GM19452 (cell line): ENCODE measurements around the gene LANCL2.
"Not testable (repeated sequence)": the region's sequence is repeated elsewhere in the genome, so short reads cannot be mapped to it uniquely, and the experiment has no call there.

ENCODE experiments used
- ATAC-seq: cut with Tn5 transposase; IDR thresholded peaks from one replicate; pipeline ENCODE4 v1.9.1; 2021; ENCODE audit not compliant: unreplicated experiment

LANCL2 gene

DNA sequence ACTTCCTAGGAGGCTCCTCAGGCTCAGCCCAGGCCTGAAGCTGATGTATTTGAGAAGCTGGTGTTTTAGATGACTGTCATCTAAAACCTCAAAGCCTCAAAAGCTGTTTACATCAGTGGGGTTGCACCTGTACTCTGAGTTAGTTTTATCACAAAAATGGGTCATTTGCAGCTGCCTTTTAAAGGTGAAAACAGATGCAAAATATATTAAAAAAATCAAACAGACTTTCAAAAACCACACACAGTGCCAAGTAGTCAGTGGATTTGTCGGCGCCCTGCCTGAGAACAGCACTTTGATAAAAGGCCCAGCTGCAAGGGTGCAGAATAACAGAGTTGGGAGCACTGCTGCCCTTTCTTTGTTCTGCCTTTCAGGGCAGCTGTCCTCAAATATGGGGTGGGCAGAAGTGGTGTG, 104.1 kb downstream of the LANCL2 start:
- ATAC-seq, result no peak

DNA sequence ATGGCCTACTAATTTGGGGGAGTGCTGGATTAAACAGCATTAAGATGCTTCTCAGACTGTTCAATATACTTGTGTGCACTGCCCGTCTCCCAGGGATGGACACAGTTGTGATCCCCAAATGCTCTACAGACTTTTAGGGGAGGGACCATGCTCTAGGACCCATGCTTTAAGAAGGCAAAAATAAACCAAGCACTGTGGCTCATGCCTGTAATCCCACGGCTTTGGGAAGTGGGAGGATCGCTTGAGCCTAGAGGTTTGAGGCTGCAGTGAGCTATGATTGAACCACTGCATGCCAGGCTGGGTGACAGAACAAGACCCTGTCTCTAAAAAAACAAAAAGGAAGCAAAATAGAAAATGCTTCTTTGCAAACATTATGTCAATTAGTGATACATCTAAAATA, 104.6 kb downstream of the LANCL2 start:
- no peak for ATAC-seq

DNA sequence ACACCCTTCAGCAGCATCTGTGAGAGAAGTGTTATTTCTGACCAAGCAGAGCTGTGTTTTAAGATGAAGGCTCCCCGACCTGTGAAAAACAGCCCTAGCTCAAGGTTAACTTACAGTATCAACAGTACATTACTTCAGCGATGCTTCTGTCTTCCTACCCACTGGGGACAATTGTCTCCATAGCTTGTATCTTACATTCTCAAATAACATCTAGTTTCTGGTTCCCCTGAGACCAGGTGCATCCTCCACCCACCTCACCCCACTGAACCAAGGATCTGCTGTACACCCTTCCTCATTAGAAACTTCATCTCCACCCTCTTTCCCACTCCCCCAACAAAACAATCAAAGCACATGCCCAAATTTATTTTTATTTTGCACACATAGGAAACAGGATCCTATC, 105.1 kb downstream of the LANCL2 start:
- ATAC-seq, result no peak

DNA sequence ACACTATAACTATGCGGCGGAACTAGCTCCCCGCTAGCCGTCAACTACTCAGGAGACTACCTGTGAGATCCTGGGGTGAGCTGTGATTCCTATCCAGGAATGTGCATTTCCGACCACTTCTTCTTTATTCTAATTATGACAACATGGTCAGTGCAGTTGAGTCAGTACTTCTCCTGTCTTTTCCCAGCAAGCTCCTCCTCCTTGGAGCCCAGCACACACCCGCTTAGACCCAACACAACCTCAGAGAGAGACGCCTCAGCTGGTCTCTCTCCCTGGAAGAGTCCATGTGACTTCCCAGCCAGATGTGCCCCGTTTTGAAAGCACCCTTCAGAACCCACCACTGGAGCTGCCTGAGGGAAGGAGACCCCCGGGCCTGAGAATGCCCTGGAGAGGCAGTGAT, 106.5 kb downstream of the LANCL2 start:
- not testable (repeated sequence) for ATAC-seq

DNA sequence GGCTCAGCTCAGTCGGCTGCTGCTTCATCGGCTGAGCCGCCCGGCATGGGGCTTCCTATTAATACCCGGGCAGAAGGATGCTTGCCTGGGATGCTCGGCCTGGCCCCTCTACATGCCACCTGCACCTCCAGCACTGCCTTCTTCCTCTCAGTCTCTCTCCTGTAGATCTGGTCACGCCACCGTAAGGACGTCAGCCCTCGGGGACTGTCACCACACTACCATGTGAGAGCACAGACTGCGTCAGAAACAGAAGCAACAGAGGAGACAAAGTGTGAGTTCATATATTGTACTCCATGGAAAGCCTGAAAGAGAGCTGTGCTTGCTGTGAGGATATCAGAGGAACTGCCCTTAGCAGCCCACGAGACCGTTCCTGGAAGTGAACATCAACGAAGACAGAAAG, 107.3 kb downstream of the LANCL2 start:
- not testable (repeated sequence) for ATAC-seq

DNA sequence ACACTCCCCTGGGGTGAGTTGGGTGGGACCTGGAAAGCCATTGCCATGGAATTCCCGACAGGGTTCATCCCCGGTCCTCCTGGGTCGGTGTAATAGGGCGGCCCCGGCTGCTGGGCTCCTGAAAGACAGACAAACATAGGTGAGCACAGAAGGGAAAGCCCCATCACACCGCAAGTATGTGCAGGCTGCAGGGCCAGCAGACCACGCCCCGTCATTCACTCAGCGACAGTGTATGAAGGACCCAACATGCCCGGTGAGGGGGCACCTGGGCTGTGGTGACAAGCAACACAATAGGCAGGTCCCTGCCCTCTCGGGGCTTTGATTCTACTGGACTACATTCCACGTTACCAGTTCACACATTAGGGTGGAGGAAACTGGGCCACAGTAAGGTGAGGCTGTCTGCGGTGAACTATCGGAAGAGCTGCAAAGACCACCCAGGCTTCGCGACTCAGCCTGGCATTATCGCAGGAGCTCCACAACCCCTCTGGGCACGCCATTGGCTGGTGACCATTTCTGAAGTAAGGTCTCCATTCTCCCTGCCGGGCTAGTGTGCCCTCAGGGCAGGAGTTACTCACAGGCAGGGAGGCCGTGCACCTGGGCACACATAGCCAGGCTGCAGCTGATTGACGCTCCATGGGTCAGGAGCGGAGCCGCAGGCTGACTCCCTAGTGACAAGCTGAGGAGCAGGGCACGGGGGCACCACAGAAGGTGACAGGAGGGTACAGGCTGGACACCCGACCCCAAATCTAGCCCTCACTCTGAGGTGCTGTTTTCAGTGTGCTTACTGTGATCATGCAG, 108.0 kb downstream of the LANCL2 start:
- ATAC-seq, result no peak

DNA sequence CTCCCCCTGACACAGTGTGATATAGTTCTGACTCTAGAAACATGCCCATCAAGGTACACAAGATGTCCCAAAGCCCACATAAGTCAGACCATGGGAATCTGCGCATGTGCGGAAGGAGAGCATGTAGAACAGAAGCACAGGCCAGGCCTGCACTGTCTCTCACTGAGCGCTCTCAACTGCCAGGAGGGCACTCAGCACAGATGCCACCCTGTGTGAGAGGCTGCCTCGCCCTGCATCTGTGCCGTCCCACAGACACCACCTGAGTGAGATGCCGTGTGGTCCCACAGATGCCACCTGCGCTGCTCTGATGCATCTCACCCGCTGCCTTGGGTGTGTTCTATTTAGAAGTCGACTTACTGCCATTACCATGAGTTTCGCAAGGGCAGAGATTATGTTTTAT, 108.8 kb downstream of the LANCL2 start:
- ATAC-seq, result no peak

DNA sequence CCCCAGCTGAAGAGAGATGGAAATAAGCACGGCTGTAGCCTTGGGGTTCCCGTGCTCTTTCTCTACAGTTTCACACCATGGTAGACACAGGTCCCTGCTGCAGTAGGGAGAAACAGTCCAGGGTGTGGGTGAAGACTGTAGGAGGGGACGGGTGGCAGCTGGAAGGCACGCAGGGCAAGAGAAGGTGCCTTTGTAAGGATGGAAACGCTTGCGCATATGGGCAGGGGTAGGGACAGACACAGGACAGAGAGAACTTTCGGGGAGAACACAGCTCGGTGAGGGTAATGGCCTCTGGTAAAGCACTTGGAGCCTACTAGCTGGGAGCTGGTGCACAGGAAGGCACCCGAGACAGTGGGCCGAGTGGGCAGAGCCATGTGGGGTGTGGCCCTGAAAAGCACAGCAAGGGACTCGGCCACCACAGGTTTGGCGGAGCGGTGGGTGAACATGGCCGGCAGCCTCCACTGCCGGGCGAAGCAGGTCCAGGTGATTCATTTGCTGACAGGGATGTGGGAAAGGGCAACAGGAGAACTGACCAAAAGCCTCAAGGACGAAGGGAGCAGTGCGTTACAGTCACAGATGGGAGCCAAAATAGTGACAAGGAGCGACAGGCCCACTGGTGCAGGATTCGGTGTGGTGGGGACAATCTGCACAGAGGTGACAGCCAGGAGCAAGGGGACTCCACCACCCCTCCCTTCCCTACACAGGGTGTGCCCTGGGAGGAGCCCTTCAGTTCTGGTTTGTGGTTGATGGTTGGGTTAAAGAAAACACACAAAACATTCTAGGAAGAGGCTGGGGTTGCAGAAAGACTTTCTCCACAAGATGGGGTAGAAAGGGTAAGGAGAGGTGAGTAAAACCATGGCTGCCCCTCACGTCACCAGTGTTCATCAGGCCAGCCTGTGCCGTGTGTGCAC, 110.1 kb downstream of the LANCL2 start:
- no peak for ATAC-seq

DNA sequence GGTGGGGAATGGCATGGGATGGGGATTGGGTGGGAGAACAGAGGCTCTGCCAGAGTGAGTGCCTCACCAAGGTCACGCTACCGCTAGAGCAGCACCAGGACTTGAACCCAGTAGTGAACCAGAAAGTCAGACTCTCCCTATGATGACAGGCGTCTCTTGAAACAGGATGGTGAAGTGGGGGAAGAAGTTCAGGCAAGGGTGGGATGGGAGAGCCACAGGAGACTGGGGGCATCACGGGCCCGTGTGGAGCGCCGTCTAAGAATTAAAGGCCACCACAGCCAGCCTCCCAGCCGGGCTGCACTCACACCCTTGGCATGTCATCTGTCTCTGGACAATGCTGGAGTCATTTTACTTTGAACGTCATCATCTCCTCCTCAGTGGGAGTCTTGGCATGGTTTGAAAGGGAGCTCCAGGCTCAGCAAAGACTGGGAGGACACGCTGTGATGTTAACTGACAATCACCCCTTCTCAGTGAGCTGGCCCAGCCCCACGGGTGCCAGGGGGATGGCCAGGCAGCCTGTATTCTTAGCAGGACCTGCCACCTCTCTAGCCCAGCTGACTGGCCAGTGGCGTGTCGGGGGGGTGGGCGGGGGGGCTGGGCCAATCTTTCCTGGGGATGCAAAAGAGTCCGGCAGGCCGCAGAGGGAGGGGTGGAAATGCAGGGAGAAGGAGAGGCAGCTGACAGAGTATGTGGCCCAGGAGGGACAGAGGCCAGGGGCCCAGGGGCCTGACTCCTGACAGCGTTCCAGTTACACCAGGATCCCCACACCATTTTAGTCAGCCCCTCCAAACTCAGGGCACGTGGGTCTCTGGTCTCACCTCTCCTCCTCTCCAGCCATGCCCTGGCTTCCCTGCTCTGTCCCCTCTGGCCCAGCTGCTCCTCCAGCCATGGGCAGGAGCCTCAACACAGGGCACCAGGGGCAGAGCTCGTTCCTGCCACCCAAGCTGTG, 111.0 kb downstream of the LANCL2 start:
- no peak for ATAC-seq

DNA sequence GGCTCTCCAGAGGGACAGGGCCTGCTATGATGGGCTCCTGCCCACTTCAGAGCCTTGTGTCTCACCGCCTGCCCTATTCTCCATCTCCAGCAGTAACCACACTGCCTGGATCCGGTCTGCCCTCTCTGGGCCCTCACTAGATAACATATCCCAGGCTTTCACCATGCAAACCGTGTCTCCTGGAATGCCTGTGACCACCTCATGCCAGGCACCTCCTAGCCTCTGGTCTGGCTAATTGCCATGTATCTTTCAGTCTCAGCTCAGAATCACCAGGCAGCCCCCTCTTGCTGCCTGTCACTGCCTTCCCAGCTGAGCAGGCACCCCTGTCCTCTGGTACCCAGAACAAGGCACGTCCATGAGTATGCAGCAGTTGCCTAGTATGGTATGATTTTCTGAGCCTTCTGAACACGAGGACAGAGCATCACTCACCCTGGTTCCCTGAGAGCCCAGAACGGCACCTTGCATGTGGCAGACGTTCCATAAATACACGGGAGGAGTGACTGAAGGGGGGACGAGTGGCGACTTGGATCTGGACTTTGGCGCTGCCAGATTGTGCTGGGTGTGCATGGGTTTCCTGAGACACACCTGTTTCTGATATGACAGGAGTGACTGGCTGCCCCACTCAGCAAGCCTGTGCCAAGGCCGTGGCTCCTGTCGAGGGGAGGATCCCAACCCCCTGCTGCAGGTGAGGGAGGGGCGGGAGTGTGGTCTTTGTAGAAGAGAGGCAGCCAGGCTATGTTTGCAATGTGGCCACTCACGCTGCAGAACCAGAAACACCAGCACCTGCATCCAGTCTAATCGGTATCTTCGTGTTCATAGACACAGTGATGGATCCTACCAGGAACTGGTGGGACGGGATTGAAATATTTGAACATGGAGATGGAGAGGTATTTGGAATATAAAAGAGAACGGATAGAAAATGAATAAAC, 112.0 kb downstream of the LANCL2 start:
- no peak for ATAC-seq

DNA sequence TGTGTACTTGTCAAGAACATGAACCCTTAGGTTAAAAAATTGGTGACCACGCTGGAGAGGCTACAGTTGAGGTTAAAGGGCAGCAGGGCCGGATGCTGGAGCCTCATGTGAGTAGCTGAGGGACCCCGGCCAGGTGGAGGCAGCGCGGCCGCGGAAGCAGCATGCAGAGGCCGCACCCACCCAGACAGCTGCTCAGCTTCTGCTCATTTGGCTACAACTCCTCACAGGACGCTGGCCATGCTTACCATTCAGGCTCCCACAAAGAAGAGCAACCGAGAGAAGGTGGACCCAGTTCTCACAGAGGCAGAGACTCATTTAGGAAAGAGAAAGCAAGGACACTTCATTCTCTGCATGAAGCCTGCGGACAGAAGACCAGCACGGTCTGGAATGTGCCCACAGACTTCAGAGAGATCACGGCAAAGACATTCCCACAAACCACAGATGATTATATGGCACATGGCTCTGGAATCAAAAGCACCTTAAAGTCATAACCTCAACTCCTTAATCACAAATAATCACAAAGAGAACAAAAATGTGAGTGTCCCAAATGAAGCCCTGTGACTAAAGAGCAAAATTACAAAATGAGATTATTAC, 112.7 kb downstream of the LANCL2 start:
- ATAC-seq, result no peak

DNA sequence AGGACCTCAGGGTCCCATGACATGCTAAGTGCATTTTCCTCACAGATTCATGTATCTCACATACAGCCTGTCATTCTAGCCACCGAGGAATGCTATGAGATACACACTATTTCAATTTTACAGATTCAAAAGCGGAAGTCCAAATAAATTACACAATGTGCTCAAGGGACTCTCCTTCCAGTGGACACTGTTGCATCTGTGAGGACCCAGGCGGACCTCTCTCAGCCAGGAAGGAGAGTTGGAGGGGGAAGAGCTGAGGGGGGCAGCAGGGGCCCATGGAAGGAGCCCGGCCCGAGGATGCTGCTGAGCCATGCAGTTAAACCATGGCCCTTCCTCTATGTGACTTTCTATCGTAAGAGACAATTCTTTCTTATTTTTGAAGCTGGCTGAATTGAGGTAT, 113.6 kb downstream of the LANCL2 start:
- ATAC-seq, result no peak

DNA sequence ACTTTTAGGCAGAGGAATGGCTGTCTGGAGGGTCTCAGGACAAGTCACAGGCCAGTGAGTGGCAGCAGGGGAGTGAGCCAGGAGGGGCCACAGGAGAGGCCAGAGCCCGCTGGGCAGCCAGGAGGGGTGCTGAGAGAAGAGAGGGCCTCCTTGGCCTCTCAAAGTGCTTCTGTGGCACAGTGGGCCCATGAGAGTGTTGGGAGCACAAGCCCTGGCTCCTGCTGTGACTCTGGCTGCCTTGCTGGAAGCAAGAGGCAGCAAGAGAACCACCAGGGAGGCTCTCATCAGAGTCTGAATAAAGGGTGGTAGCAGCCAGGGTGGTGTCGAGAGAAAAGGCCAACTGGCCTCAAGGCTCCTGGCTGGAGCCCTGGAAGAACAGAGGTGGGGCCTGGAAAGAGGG, 116.0 kb downstream of the LANCL2 start:
- no peak for ATAC-seq

DNA sequence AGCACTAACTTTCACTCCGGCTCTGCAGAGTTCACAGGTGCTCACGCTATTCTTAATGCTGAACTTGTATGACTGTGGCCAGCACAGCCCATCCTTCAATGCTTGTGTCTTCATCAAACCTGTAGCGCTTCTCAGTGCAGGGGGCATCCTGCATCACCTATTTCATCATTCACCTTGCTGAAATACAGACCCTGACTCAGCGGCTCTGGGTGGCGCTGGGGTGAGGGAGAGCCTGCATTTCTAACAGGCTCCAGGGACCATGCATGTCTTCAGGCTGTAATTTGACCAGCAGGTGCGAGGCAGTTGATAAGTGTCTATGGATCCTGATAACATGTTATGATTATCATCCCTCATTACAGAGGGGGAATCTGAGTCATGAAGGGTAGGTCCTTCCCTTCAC, 117.9 kb downstream of the LANCL2 start:
- ATAC-seq, result no peak
